ENCODE measurements around the gene MZF1.
"Not testable (repeated sequence)": the region's sequence is repeated elsewhere in the genome, so short reads cannot be mapped to it uniquely, and the experiment has no call there.

The MZF1 gene

GRCh38 chr19:58554494-58555368, 18.4 kb downstream of the MZF1 start, which contains the start of gene CHMP2A:
Gene CHMP2A (minus strand): TSS chr19:58555105. CDS start chr19:58554212, 893 bp downstream.
- no peak for DNase-seq

GRCh38 chr19:58553799-58554493, 19.2 kb downstream of the MZF1 start:
- no peak for DNase-seq

- DNase-seq, result no peak
These were observed 20.5 kb downstream of the MZF1 start for GRCh38 chr19:58552655-58553054.

GRCh38 chr19:58551577-58552471, 21.3 kb downstream of the MZF1 start:
- no peak for DNase-seq

GRCh38 chr19:58551123-58551497, 22.0 kb downstream of the MZF1 start:
- DNase-seq, result no peak

GRCh38 chr19:58550362-58551122, 22.6 kb downstream of the MZF1 start:
- no peak for DNase-seq

- no peak for DNase-seq
These were observed 23.3 kb downstream of the MZF1 start for GRCh38 chr19:58549664-58550361.

- DNase-seq, result no peak
These were observed 24.1 kb downstream of the MZF1 start for GRCh38 chr19:58548859-58549663.

GRCh38 chr19:58547323-58548312, 25.5 kb downstream of the MZF1 start:
- DNase-seq, result no peak

GRCh38 chr19:58546019-58546530, 27.1 kb downstream of the MZF1 start:
- DNase-seq, result no peak

- DNase-seq, result no peak
These were observed 27.7 kb downstream of the MZF1 start for GRCh38 chr19:58545286-58546018.

GRCh38 chr19:58544591-58545285, 28.4 kb downstream of the MZF1 start:
- DNase-seq, result no peak

- DNase-seq, result no peak
These were observed 29.1 kb downstream of the MZF1 start, which contains the start of gene TRIM28 for GRCh38 chr19:58543826-58544590. Gene TRIM28 (plus strand): TSS chr19:58544064. CDS start chr19:58544758, 694 bp downstream.

- DNase-seq, result not testable (repeated sequence)
These were observed 30.3 kb downstream of the MZF1 start for GRCh38 chr19:58542641-58543372.

- not testable (repeated sequence) for DNase-seq
These were observed 34.0 kb downstream of the MZF1 start for GRCh38 chr19:58539169-58539559.

Data from NCI-H1694 treated with DMSO at 0.1 percent for 48 hours (cell line).